Activated B cell treated with CpG ODN at 0.5 μM for 24 hours (primary cell): ENCODE measurements around the gene MYO18A. TPM values are rescaled to one million over a fixed set of nuclear protein-coding genes. Genes with fewer than 3 reads are reported as not detected.

Experiments
- ATAC-seq: fragments of 200-7000 bp; cut with Tn5 transposase; one replicate; pipeline ENCODE4 v1.10.0; 2021; ENCODE audit warnings: low read depth, mild to moderate bottlenecking, moderate library complexity
- CTCF ChIA-PET: fragments of 350-600 bp; sonication (Branson Sonifier 250); formaldehyde crosslinking; loops from one replicate; lab custom pipeline; 2021; ENCODE audit warnings: antibody characterized with exemption; lab: Charles Lee
- POLR2A ChIA-PET: fragments of 350-600 bp; sonication (Branson Sonifier 250); formaldehyde crosslinking; loops from one replicate; lab custom pipeline; 2021; ENCODE audit warnings: antibody characterized with exemption; lab: Charles Lee
- DNase-seq: peaks from one replicate; pipeline ENCODE4 v3.0.0; 2022
- H3K27ac Mint-ChIP-seq: one replicate; pipeline ENCODE4 v1.8.0; 2020; ENCODE audit warnings: mixed read lengths
- H3K27me3 Mint-ChIP-seq: one replicate; pipeline ENCODE4 v1.8.0; 2021; ENCODE audit warnings: mixed read lengths
- H3K36me3 Mint-ChIP-seq: one replicate; pipeline ENCODE4 v1.8.0; 2021; ENCODE audit warnings: low read depth, mixed read lengths
- H3K4me1 Mint-ChIP-seq: one replicate; pipeline ENCODE4 v1.8.0; 2021; ENCODE audit warnings: mixed read lengths
- H3K4me3 Mint-ChIP-seq: one replicate; pipeline ENCODE4 v1.8.0; 2020; ENCODE audit warnings: mild to moderate bottlenecking, mixed read lengths
- H3K9me3 Mint-ChIP-seq: one replicate; pipeline ENCODE4 v1.8.0; 2020; ENCODE audit warnings: mixed read lengths
- intact Hi-C: fragments of 100-400 bp; cut with micrococcal nuclease; formaldehyde crosslinking; loops from one replicate; pipeline ENCODE4 v1.15.1; 2024
- total RNA-seq: library from RNA; stranded (reverse); gene quantifications from 2 replicates; pipeline ENCODE4 v1.2.3, GENCODE V29; 2022
- TF ChIP-seq, protein P1 (sequence below): fragments of 200-600 bp; IDR thresholded peaks from one replicate; pipeline ENCODE4 v1.8.0; 2022; ENCODE audit warnings: antibody characterized with exemption, mild to moderate bottlenecking

Gene MYO18A
- total RNA-seq, 1 donor from 2014 or later = 79.8 TPM

DNA sequence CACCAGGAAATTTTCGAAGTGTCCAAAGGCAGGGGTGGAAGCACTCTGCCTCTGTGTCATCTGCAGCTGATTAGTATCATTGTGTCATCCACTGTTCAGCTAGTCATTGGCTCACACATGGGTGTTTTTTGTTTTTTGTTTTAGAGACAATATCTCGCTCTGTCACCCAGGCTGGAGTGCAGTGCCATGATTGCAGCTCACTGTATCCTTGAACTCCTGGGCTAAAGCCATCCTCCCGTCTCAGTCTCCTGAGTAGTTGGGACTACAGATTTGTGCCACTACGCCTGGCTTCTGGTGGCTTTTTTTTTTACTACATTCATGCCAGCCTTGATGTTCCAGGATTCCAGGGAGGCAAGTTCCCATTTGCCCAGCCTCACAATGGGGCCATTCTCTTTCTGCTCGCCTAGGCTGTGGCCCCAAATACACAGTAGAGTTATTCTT is 32.5 kb upstream of the MYO18A start:
- intact Hi-C loops = no loop called here
- no peaks in the 10 kb centered on the region for H3K4me1 Mint-ChIP-seq
- POLR2A ChIA-PET = interaction anchor here (0.8 kb wide), 1 partner anchor 64 kb away, joined by 3 read pairs; no protein-coding TSS in a partner anchor
- TF ChIP-seq, protein P1, sequence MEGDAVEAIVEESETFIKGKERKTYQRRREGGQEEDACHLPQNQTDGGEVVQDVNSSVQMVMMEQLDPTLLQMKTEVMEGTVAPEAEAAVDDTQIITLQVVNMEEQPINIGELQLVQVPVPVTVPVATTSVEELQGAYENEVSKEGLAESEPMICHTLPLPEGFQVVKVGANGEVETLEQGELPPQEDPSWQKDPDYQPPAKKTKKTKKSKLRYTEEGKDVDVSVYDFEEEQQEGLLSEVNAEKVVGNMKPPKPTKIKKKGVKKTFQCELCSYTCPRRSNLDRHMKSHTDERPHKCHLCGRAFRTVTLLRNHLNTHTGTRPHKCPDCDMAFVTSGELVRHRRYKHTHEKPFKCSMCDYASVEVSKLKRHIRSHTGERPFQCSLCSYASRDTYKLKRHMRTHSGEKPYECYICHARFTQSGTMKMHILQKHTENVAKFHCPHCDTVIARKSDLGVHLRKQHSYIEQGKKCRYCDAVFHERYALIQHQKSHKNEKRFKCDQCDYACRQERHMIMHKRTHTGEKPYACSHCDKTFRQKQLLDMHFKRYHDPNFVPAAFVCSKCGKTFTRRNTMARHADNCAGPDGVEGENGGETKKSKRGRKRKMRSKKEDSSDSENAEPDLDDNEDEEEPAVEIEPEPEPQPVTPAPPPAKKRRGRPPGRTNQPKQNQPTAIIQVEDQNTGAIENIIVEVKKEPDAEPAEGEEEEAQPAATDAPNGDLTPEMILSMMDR = no peak
- CTCF ChIA-PET = interaction anchor here (1.5 kb wide), 1 partner anchor 33 kb away, joined by 6 read pairs; the partner anchor contains the start of gene MYO18A
- no peaks in the 10 kb centered on the region for H3K27me3 Mint-ChIP-seq
- no peaks in the 10 kb centered on the region for H3K9me3 Mint-ChIP-seq
- DNase-seq (no peak), ATAC-seq (no peak)
- no peak overlapping the region for H3K27ac Mint-ChIP-seq
- no peak overlapping the region for H3K4me3 Mint-ChIP-seq
- no peaks in the 10 kb centered on the region for H3K36me3 Mint-ChIP-seq

GRCh38 chr17:29212094-29212631 is 32.0 kb upstream of the MYO18A start:
- H3K9me3 Mint-ChIP-seq = no peaks in the 10 kb centered on the region
- TF ChIP-seq, protein P1 = no peak
- DNase-seq (no peak), ATAC-seq (no peak)
- no peak overlapping the region for H3K4me3 Mint-ChIP-seq
- H3K4me1 Mint-ChIP-seq = no peaks in the 10 kb centered on the region
- intact Hi-C loops = no loop called here
- POLR2A ChIA-PET = interaction anchor here (0.6 to 0.8 kb wide), 2 partner anchors 61 to 63 kb away, joined by 3 read pairs; no protein-coding TSS in a partner anchor
- H3K36me3 Mint-ChIP-seq = no peaks in the 10 kb centered on the region
- H3K27ac Mint-ChIP-seq = no peak overlapping the region
- CTCF ChIA-PET = interaction anchor here (1.5 kb wide), 1 partner anchor 32 kb away, joined by 6 read pairs; the partner anchor contains the start of gene MYO18A
- no peaks in the 10 kb centered on the region for H3K27me3 Mint-ChIP-seq

GRCh38 chr17:29210879-29211278 is 30.7 kb upstream of the MYO18A start:
- no peaks in the 10 kb centered on the region for H3K36me3 Mint-ChIP-seq
- intact Hi-C loops = no loop called here
- no peak for ATAC-seq

DNA sequence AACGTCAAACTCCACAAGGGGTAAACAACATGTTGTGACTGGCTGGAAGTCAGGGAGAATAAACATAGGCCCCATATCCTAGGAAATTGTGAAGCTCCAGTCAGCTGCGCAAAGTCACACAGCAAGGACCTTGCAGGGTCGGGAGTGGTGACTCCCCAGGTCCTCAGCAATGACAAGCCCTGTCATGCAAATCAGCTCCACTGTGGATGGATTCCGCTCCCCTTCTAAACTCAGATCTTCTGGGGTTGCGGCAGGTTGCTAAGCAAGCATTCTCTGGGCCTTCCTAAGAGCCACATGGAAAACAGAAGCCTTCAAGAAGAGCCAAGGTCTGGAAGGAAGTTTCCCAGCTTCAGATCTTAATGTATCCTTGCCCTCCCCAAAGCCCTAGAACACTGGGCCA is 28.9 kb upstream of the MYO18A start:
- no peak for DNase-seq
- no peak overlapping the region for H3K27ac Mint-ChIP-seq
- ChIA-PET POLR2A (no interaction called here), CTCF (no interaction called here)
- TF ChIP-seq, protein P1 = no peak
- no peaks in the 10 kb centered on the region for H3K4me1 Mint-ChIP-seq
- no peak overlapping the region for H3K4me3 Mint-ChIP-seq
- intact Hi-C loops = no loop called here
- no peaks in the 10 kb centered on the region for H3K36me3 Mint-ChIP-seq
- no peak for ATAC-seq
- peaks cover 4% of the 10 kb centered on the region for H3K27me3 Mint-ChIP-seq
- H3K9me3 Mint-ChIP-seq = no peaks in the 10 kb centered on the region

More at GRCh38 chr17:29210879-29211278, 30.7 kb upstream of the MYO18A start:
- no peaks in the 10 kb centered on the region for H3K4me1 Mint-ChIP-seq
- no peak for DNase-seq
- TF ChIP-seq, protein P1 = no peak
- no peaks in the 10 kb centered on the region for H3K27me3 Mint-ChIP-seq
- H3K9me3 Mint-ChIP-seq = no peaks in the 10 kb centered on the region
- POLR2A ChIA-PET = interaction anchor here (0.6 kb wide), 1 partner anchor 16 kb away, joined by 4 read pairs; no protein-coding TSS in a partner anchor
- CTCF ChIA-PET = no interaction called here
- H3K4me3 Mint-ChIP-seq = no peak overlapping the region
- H3K27ac Mint-ChIP-seq = no peak overlapping the region

DNA sequence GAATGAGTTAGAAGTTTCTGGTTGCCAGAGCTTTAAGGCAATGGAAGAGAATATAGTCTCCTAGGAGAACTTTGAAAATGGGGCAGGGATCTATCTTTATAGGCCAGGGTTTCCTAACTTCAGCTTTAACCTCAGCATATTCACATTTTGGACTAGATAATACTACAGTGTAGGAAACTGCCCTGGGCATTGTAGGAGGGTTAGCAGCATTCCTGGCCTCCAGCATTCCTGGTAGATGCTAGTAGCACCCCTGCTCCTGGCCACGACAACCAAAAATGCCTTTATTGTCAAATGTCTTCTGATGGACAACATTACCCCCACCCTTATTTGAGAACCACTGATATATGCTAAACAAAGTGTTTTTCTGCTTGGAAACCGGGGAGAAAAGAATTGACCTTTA is 27.8 kb upstream of the MYO18A start:
- ChIA-PET CTCF (interaction anchor here (1.6 to 1.8 kb wide), 2 partner anchors 11 to 28 kb away, joined by 5 to 7 read pairs; partner anchors contain the start of gene MYO18A), POLR2A (no interaction called here)
- intact Hi-C loops = no loop called here
- no peak for DNase-seq
- Mint-ChIP-seq H3K36me3 (no peaks in the 10 kb centered on the region), H3K4me3 (no peak overlapping the region), H3K9me3 (no peaks in the 10 kb centered on the region), H3K27ac (no peak overlapping the region), H3K4me1 (no peaks in the 10 kb centered on the region), H3K27me3 (peaks cover 6% of the 10 kb centered on the region)
- TF ChIP-seq, protein P1 = no peak
- no peak for ATAC-seq
